NT2/D1 (cell line): ENCODE results near the gene SNX27.

Experiments
- DNase-seq: peaks from one replicate; pipeline ENCODE4 v3.0.0-alpha.2; 2011; ENCODE audit warnings: low read depth, low spot score
- H3K27me3 ChIP-seq: 2 replicates; pipeline ENCODE4 v1.6.0; 2011; ENCODE audit warnings: mild to moderate bottlenecking; ENCODE audit not compliant: insufficient read length, insufficient read depth
- H3K36me3 ChIP-seq: 2 replicates; pipeline ENCODE4 v1.6.1; 2011; ENCODE audit warnings: mild to moderate bottlenecking, low read length, mixed read lengths; ENCODE audit not compliant: insufficient read depth, insufficient read length
- H3K4me1 ChIP-seq: 2 replicates; pipeline ENCODE4 v1.5.1; 2011; ENCODE audit not compliant: insufficient read depth, insufficient read length
- H3K4me3 ChIP-seq: 2 replicates; pipeline ENCODE4 v1.5.1; 2011; ENCODE audit warnings: low read depth; ENCODE audit not compliant: insufficient read length
- H3K9ac ChIP-seq: 2 replicates; pipeline ENCODE4 v1.6.0; 2011; ENCODE audit warnings: low read depth; ENCODE audit not compliant: insufficient read length
- H3K9me3 ChIP-seq: 2 replicates; pipeline ENCODE4 v1.5.1; 2011; ENCODE audit warnings: mild to moderate bottlenecking, low read length; ENCODE audit not compliant: insufficient read depth
- SUZ12 ChIP-seq: IDR thresholded peaks from 2 replicates; pipeline ENCODE4 v1.6.1; 2011; ENCODE audit not compliant: insufficient read length, insufficient read depth; ENCODE audit errors: extremely low read depth
- YY1 ChIP-seq: IDR thresholded peaks from 2 replicates; pipeline ENCODE4 v1.6.1; 2011; ENCODE audit not compliant: insufficient read length, insufficient read depth
- ZNF274 ChIP-seq: IDR thresholded peaks from 2 replicates; pipeline ENCODE4 v1.6.1; 2011; ENCODE audit warnings: mild to moderate bottlenecking, low read depth, low read length

The SNX27 gene

DNA sequence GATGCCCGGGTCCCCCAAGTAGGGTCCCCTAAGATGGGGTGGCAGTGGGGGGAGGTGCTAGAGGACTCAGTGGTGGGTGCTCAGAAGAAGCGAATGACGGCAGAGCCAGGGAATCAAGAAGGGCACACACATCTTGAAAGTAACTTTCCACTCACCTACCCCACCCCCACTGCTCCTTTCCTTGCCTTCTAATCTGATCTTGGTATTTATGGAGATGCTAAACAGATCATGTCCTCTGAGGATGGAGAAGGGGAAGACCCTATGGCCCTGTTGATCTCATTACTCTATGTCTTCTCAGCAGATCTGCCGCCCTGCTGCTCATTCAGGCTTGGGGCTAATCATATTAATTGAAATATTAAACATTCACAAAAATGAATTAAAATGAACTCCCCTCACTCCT is 106.8 kb downstream of the SNX27 start:
- Histone ChIP-seq H3K9me3 (no peaks in the 10 kb centered on the region), H3K27me3 (peaks cover 62% of the 10 kb centered on the region), H3K4me3 (no peak overlapping the region), H3K9ac (no peak overlapping the region), H3K36me3 (no peaks in the 10 kb centered on the region), H3K4me1 (peaks cover 7% of the 10 kb centered on the region)
- DNase-seq, result no peak
- TF ChIP-seq ZNF274, result no peak

- Histone ChIP-seq H3K9me3 (no peaks in the 10 kb centered on the region), H3K4me3 (no peak overlapping the region), H3K4me1 (peaks cover 5% of the 10 kb centered on the region), H3K27me3 (peaks cover 55% of the 10 kb centered on the region), H3K36me3 (no peaks in the 10 kb centered on the region), H3K9ac (no peak overlapping the region)
- DNase-seq, result no peak
- no peak for TF ChIP-seq SUZ12
- no peak for TF ChIP-seq YY1
- TF ChIP-seq ZNF274, result no peak
Measured at GRCh38 chr1:151720125-151720524, 108.3 kb downstream of the SNX27 start.

DNA sequence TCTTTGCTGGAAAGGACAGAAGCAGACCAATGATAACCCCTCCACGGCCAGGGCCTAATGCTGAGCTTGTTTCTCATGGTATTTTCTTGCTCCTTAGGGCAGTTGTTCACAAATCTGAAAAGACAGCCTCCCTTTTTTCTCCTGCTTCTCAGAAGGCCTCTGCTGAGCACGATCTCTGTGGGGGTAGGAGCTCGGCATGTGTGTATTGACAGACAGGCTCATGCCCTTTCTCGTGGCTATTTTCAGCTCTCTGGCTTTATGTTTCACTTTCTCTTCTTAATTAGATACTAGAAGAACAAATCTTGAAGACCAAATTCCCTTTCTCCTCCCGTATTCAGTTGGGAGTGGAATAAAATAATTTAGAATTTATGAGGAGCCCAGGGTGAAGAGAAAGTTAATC is 108.7 kb downstream of the SNX27 start:
- H3K27me3 ChIP-seq, result peaks cover 55% of the 10 kb centered on the region

GRCh38 chr1:151720974-151721787 is 109.3 kb downstream of the SNX27 start, which contains the start of gene RIIAD1:
Gene RIIAD1, plus strand, starts transcription at chr1:151721522. Its CDS starts 15 bp downstream, at chr1:151721537.
- DNase-seq, result peak; percentile 44
- Histone ChIP-seq H3K4me1 (peaks cover 4% of the 10 kb centered on the region), H3K36me3 (no peaks in the 10 kb centered on the region), H3K27me3 (peaks cover 55% of the 10 kb centered on the region), H3K9ac (peak within 1 kb of the TSS; percentile 29), H3K9me3 (no peaks in the 10 kb centered on the region), H3K4me3 (peak within 1 kb of the TSS; percentile 36)
- TF ChIP-seq SUZ12, result no peak
- TF ChIP-seq ZNF274, result no peak
- no peak for TF ChIP-seq YY1

More for the DNA sequence above, 108.7 kb downstream of the SNX27 start:
- no peak for DNase-seq
- Histone ChIP-seq H3K9ac (peak overlapping the region; percentile 0), H3K4me3 (no peak overlapping the region), H3K9me3 (no peaks in the 10 kb centered on the region), H3K36me3 (no peaks in the 10 kb centered on the region), H3K4me1 (peaks cover 5% of the 10 kb centered on the region)
- no peak for TF ChIP-seq SUZ12
- TF ChIP-seq YY1, result no peak
- no peak for TF ChIP-seq ZNF274

GRCh38 chr1:151721788-151722510 is 110.1 kb downstream of the SNX27 start:
- Histone ChIP-seq H3K9me3 (no peaks in the 10 kb centered on the region), H3K4me1 (peaks cover 2% of the 10 kb centered on the region), H3K27me3 (peaks cover 55% of the 10 kb centered on the region), H3K9ac (peak overlapping the region; percentile 29), H3K36me3 (no peaks in the 10 kb centered on the region), H3K4me3 (peak overlapping the region; percentile 36)
- TF ChIP-seq ZNF274, result no peak
- TF ChIP-seq SUZ12, result no peak
- no peak for DNase-seq

DNA sequence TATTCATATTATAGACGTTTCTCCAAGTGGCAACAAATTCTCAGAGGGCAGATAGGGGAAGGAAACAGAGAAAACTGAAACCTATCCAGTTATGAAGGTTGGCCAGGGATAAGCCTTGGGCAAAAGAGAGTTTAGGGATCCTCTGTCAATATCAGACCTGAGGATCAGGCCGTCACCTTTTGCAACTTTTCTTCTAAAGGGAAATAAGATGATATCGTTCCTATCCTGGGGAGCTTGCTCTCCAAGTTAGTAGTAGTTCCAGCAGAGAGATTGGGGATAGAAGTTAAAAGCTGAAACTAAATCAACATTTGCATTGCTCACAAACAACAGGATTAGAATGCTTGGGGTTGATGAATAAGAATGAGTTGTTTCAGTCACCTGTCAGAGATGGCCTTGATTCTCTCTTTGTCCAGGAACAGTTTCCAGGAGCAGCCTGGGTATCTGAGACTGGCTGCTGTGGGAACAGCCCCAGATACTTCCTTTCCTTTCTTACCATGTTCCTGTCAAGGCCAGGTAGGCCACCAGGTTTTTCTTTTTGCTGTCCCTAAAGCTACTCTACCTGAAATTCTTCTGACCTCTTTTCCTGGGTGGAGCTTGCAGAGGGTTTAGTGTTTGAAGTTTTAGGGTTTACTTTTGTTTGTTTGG is 112.0 kb downstream of the SNX27 start:
- Histone ChIP-seq H3K9me3 (no peaks in the 10 kb centered on the region), H3K9ac (no peak overlapping the region), H3K4me3 (no peak overlapping the region), H3K4me1 (no peaks in the 10 kb centered on the region), H3K36me3 (no peaks in the 10 kb centered on the region), H3K27me3 (peaks cover 43% of the 10 kb centered on the region)
- TF ChIP-seq SUZ12 (no peak), ZNF274 (no peak), YY1 (no peak)
- peak; percentile 39 for DNase-seq
